ENCODE measurements around the gene CDCA7.

DNA sequence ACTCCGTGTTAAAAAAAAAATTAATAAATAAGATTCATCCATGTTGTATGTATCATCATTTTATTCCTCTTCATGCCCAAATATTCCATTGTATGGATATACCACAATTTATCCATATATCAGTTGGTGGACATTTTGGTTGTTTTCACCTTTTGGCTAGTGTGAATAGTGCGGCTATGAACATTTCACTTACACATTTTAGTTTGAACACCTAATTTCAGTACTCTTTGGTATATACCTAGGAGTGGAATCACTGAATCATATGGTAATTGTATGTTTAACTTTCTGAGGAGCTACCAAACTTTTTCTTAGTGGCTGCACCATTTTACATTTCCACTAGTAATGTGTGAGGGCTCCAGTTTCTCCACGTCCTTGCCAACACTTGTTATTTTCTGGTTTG, 20.0 kb downstream of the CDCA7 start:
- TF ChIP-seq CTCF (IDR thresholded peaks at IDR 0.05) = no peak
- TF ChIP-seq EP300 (IDR thresholded peaks at IDR 0.05) = no peak
